Inferior parietal cortex (tissue), 1 donor: ENCODE results near the gene MT1B.
"Not testable (repeated sequence)": the region's sequence is repeated elsewhere in the genome, so short reads cannot be mapped to it uniquely, and the experiment has no call there.

Experiments
- DNase-seq: peaks from one replicate; pipeline ENCODE4 v3.0.0-alpha.2; 2016; ENCODE audit errors: extremely low spot score

MT1B gene

GRCh38 chr16:56620339-56620897 is 31.3 kb upstream of the MT1B start:
- no peak for DNase-seq

GRCh38 chr16:56621665-56622445 is 29.8 kb upstream of the MT1B start:
- DNase-seq, result not testable (repeated sequence)

GRCh38 chr16:56623184-56623583 is 28.5 kb upstream of the MT1B start:
- not testable (repeated sequence) for DNase-seq

GRCh38 chr16:56623637-56624036 is 28.0 kb upstream of the MT1B start:
- DNase-seq, result no peak

- no peak for DNase-seq
These were observed 26.3 kb upstream of the MT1B start, which contains the start of gene MT1E for GRCh38 chr16:56625140-56625942. MT1E (plus strand) TSS chr16:56625781; CDS start chr16:56625852, 71 bp downstream.

GRCh38 chr16:56625943-56626654 is 25.6 kb upstream of the MT1B start:
- DNase-seq, result no peak

GRCh38 chr16:56626685-56627084 is 25.0 kb upstream of the MT1B start:
- DNase-seq, result no peak

GRCh38 chr16:56628486-56629350 is 23.0 kb upstream of the MT1B start:
- no peak for DNase-seq

- DNase-seq, result no peak
These were observed 22.2 kb upstream of the MT1B start for GRCh38 chr16:56629531-56629930.

GRCh38 chr16:56630134-56630533 is 21.6 kb upstream of the MT1B start:
- no peak for DNase-seq

GRCh38 chr16:56631197-56631596 is 20.5 kb upstream of the MT1B start:
- no peak for DNase-seq

GRCh38 chr16:56631832-56632155 is 19.9 kb upstream of the MT1B start:
- no peak for DNase-seq

GRCh38 chr16:56632156-56632847 is 19.4 kb upstream of the MT1B start, which contains the start of gene MT1M:
MT1M (plus strand) TSS chr16:56632659; CDS start chr16:56632732, 73 bp downstream.
- no peak for DNase-seq

GRCh38 chr16:56632848-56633365 is 18.8 kb upstream of the MT1B start:
- no peak for DNase-seq

GRCh38 chr16:56633535-56633934 is 18.2 kb upstream of the MT1B start:
- DNase-seq, result no peak

GRCh38 chr16:56634715-56635440 is 16.8 kb upstream of the MT1B start:
- DNase-seq, result no peak

GRCh38 chr16:56635441-56635967 is 16.2 kb upstream of the MT1B start:
- DNase-seq, result no peak

- no peak for DNase-seq
These were observed 14.9 kb upstream of the MT1B start for GRCh38 chr16:56636616-56637413.
